NCI-H345 treated with DMSO at 0.1 percent for 48 hours (cell line): ENCODE data around the gene RPS14.

Experiments used
- DNase-seq: peaks from one replicate; lab custom pipeline; 2025; ENCODE audit not compliant: unreplicated experiment; lab: John Stamatoyannopoulos, UW

The RPS14 gene

DNA sequence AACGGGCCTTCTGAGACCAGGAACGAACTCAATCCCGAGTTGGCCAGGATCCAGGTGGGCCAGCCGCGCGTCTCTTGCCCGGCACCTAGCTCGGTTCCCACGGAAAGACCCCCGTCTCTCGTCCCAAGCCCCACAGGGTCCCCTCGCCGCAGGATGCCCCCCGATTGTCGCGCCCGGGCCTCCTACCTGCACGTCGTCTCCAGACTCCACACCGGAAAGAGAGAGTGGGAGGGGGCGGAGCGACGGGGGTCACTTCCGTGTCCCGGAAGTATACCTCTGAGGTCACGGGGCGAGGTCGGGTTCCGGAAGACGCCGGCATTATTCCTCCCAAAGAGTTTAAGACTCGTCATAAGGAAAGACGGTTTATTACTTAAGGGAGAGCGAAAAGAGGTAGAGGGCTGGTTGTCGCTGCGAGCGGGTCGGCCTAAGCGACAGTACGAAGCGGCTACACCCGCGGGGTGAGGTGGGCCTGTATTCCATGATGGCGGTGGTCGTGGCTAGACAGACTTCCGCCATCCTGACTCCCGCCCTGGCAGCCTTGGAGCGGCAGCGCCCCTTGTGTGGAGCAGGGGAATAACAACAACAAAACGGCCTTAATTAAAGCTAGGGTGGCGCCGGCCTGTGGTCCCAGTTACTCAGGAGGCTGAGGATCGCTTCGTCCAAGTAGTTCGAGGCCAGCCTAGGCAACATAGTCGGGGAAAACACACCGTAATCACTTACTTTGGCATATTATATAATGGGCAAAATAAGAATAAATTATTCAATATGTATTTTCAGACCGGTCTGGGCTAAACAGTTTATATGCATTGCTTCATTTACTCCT is at the start of gene RPS14:
TSS of gene RPS14 (minus strand) at position 223 of the 823 bp plus-strand sequence. CDS start 2,006 bp downstream, outside the sequence.
- peak; percentile 96 for DNase-seq

- DNase-seq = no peak
Observed at GRCh38 chr5:150498971-150499370, 49.4 kb upstream of the RPS14 start.

DNA sequence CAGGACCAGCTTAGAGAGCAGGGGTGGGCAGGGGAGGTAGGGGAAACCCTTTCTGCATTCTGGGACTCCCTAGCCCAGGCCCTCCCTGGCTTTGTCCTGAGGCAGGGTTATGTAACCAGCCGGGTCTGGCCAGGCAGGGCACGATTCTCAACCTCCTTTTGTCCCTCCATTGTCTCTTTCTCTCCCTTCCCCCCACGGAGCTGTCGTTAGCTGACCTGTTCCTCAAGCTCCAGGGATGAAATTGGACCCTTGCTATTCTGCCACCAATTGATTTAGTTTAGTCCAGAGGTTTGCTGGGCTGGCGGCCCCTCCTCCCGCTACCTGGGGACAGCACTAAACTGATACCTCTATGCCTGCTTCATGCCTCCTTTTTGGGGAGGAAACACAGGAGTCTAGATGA is 49.0 kb upstream of the RPS14 start:
- DNase-seq = no peak

GRCh38 chr5:150497989-150498317 is 48.4 kb upstream of the RPS14 start:
- no peak for DNase-seq

- no peak for DNase-seq
Observed at GRCh38 chr5:150497274-150497988, 47.9 kb upstream of the RPS14 start.

- no peak for DNase-seq
Observed at GRCh38 chr5:150496534-150496933, 47.0 kb upstream of the RPS14 start.

DNA sequence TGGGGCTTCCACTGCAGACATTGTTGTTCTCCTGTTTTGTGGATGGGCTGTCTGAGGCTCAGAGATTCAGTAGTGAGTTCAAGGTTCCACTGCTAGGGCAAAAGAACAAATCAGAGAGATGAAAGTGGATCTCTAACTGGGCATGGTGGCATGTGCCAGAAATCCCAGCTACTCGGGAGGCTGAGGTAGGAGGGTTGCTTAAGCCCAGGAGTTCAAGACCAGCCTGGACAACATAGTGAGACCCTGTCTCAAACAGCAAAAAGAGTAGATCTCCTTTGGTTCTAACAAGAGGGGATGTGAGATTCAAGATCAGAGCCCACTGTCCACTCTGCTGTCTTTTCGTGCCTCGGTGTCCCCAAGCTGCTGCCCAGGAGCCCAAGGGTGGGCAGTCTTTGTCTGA is 46.6 kb upstream of the RPS14 start:
- DNase-seq = no peak

- no peak for DNase-seq
Observed at GRCh38 chr5:150492621-150493020, 43.1 kb upstream of the RPS14 start.

GRCh38 chr5:150491876-150492275 is 42.3 kb upstream of the RPS14 start:
- DNase-seq = no peak

GRCh38 chr5:150490754-150491153 is 41.2 kb upstream of the RPS14 start:
- DNase-seq = no peak

DNA sequence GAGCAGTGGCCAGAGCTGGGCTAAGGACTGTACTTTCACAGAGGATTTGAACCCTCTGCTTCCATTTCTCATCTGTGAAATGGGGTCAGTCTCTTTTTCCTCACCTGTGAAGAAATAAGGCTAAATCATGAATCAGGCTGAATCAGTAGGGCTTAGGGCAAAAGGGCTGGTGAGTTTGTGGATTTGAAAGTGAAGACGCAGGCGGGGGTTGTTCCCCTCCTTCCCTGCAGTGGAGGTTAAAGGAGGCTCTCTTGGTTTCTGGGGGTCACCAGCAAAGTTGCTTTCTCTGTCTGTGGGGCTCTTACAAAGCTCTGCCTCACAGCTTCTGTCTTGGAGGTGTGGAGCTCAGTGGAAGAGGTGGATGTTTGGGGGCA is 40.7 kb upstream of the RPS14 start:
- DNase-seq = no peak

DNA sequence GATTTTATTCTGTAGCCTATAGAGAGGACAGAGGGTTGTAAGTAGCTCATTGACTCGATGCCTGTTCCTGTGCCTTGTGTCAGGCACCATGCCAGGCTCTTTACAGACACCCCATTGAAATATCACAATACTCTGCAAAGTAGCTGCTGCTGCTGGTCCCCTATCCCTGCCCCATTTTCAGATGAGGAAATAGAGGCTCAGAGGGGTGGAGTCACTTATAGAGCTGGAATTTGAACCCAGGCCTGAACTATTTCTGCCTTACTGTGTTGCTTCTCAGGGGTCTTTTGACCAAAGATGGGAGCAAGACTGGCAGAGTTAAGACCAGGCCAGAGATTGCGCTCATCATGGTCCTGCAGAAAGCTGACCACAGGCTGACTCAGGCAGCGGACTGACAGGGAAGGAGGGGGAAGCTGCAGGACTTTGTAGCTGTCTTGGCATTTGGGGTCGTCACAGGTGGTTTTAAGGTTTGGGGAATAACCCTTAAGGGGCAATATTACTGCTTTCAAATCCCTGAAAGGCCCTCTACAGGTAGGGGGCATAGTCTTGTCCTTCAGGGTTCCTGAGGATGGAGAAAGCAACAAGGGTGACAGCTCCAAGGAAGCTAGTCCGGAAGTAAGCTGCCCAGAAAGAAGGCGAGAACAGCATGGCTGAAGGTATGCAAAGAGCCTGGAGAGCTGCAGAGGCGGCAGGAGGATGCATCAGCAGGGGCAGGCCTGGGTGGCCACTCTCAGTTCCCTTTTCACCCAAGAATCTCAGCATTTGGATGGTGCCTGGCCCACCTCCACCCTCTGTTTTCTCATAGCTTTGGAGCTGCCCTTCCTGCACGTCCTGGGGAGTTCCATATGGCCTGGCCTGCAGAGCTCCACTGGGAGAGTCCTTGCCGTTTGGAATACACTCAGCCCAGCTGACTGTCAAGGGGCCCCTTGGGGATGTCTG is 40.1 kb upstream of the RPS14 start:
- DNase-seq = no peak

- DNase-seq = no peak
Observed at GRCh38 chr5:150488519-150489359, 39.2 kb upstream of the RPS14 start.

DNA sequence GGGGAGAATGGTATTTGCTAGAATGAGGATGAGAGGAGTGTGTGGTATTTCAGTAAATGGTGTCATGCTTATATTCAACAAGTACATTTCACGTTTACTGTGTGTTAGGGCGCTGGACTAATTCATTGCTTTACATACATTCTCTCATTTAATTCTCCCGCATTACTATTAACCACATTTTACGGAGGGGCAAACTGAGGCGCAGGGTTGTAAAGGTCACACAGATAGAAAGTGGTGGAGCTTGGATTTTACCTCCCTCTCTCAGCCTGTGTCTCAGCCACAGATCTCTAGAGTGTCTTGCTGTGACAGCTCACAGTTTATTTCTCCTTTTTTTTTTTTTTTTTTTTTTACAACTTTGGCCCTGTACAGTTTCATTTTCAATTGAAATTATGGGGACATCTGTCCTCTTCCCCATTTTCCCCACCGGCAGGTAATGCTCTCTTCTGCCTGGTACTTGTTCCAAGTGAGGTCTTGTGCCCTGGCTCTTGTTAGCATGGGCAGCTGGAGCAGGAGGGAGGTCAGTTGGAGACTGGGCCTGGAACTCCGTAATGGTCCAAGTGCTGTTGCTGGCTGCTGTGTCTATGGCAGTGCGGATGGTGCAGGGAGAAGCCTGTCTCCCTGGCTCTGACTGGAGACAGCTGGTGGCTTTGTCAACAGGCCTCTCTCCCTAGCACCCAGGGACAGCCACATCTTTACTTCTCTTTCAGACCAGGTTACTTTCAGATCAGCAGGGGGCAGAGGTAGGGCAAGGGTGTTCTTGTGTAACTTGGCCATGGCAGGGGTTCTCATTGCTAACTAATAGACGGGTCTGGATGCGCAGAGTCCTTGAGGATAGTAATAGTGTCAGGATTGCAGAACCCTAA is 37.9 kb upstream of the RPS14 start:
- DNase-seq = no peak

DNA sequence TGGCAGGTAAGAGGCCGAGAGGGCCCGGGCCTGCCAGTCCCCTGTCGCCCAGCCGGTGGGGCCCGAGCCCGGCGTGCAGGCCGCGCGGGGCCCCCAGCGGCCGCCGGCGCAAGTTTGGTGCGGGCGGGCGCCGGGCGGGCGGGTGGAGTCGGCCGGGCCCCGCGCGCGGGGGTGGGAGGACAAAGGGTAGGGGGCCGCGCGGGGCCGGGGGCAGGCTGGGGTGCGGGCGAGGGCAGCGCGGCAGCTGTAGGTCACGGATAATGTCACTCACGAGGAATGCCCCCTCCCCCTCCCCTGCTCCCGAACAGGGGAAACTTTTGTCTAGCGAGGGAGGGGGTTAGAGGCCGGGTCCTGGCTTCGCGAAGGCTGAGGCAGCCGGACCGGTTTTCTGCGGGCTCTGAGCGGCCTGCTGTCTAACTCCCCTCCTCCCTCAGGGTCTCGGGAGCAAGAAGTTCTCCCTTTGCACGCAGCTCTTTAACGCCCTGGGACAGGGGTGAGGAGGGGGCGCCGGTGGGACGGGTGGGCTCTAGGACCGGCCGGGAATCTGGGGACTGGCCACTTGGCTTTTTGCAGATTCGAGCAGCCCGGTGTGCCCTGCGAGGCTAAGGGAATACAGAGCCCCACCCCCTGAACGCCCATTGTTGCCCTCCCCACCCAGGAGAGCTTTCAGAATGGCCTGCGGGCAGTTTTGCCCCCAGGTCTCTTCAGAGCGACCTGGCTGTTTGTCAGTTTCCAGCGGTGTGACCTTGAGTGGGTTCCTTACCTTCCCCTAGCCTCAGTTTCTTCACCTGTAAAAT is 37.1 kb upstream of the RPS14 start:
- peak; percentile 45 for DNase-seq

GRCh38 chr5:150485693-150486401 is 36.3 kb upstream of the RPS14 start:
- no peak for DNase-seq

GRCh38 chr5:150484964-150485692 is 35.6 kb upstream of the RPS14 start:
- no peak for DNase-seq
